ENCODE data around the gene CCAR1.
"Not testable (repeated sequence)": the region's sequence is repeated elsewhere in the genome, so short reads cannot be mapped to it uniquely, and the experiment has no call there.

DNA sequence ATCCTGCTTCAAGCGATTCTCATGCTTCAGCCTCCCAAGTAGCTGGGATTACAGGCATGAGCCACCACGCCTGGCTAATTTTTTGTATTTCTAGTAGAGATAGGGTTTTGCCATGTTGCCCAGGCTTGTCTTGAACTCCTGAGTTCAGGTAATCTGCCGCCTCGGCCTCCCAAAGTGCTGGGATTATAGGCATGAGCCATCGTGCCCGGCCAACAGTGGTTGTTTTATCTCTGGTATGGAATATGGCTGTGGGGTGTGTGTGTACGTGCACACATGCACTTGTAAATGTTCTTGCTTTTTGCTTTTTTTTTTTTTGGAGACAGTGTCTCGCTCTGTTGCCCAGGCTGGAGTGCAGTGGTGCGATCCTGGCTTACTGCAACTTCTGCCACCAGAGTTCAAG lies 119.6 kb downstream of the CCAR1 start:
- TF ChIP-seq, protein P1, sequence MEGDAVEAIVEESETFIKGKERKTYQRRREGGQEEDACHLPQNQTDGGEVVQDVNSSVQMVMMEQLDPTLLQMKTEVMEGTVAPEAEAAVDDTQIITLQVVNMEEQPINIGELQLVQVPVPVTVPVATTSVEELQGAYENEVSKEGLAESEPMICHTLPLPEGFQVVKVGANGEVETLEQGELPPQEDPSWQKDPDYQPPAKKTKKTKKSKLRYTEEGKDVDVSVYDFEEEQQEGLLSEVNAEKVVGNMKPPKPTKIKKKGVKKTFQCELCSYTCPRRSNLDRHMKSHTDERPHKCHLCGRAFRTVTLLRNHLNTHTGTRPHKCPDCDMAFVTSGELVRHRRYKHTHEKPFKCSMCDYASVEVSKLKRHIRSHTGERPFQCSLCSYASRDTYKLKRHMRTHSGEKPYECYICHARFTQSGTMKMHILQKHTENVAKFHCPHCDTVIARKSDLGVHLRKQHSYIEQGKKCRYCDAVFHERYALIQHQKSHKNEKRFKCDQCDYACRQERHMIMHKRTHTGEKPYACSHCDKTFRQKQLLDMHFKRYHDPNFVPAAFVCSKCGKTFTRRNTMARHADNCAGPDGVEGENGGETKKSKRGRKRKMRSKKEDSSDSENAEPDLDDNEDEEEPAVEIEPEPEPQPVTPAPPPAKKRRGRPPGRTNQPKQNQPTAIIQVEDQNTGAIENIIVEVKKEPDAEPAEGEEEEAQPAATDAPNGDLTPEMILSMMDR (IDR thresholded peaks at IDR 0.05; ENCODE audit: poor library complexity, severe bottlenecking) = not testable (repeated sequence)
- TF ChIP-seq, protein P2, sequence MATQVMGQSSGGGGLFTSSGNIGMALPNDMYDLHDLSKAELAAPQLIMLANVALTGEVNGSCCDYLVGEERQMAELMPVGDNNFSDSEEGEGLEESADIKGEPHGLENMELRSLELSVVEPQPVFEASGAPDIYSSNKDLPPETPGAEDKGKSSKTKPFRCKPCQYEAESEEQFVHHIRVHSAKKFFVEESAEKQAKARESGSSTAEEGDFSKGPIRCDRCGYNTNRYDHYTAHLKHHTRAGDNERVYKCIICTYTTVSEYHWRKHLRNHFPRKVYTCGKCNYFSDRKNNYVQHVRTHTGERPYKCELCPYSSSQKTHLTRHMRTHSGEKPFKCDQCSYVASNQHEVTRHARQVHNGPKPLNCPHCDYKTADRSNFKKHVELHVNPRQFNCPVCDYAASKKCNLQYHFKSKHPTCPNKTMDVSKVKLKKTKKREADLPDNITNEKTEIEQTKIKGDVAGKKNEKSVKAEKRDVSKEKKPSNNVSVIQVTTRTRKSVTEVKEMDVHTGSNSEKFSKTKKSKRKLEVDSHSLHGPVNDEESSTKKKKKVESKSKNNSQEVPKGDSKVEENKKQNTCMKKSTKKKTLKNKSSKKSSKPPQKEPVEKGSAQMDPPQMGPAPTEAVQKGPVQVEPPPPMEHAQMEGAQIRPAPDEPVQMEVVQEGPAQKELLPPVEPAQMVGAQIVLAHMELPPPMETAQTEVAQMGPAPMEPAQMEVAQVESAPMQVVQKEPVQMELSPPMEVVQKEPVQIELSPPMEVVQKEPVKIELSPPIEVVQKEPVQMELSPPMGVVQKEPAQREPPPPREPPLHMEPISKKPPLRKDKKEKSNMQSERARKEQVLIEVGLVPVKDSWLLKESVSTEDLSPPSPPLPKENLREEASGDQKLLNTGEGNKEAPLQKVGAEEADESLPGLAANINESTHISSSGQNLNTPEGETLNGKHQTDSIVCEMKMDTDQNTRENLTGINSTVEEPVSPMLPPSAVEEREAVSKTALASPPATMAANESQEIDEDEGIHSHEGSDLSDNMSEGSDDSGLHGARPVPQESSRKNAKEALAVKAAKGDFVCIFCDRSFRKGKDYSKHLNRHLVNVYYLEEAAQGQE (IDR thresholded peaks at IDR 0.05; ENCODE audit: borderline replicate concordance) = not testable (repeated sequence)
- not testable (repeated sequence) for TF ChIP-seq POLR2AphosphoS5 (IDR thresholded peaks at IDR 0.05); MXI1 (conservative IDR thresholded peaks at IDR 0.05; ENCODE audit: poor library complexity, severe bottlenecking); RAD21 (conservative IDR thresholded peaks at IDR 0.05); SMC3 (conservative IDR thresholded peaks at IDR 0.05; ENCODE audit: poor library complexity); EZH2 (IDR thresholded peaks at IDR 0.05; ENCODE audit: borderline replicate concordance, insufficient read depth, low read length, poor library complexity, severe bottlenecking)

Data from neural cell (in vitro differentiated cells).